ENCODE data around the gene USP49. TPM values are rescaled to one million over a fixed set of nuclear protein-coding genes. Genes with fewer than 3 reads are reported as not detected.

Gene USP49
- total and polyA plus RNA-seq, 2 of the 4 experiments (the other 2 are of a cell fraction) = 1.4 to 2.1 TPM

GRCh38 chr6:41822021-41822420, 73.2 kb downstream of the USP49 start:
- Histone ChIP-seq H3K36me3 (ENCODE audit: control insufficient read depth, insufficient read depth, low read length) (no peaks in the 10 kb centered on the region), H3K4me2 (ENCODE audit: low read depth, low read length) (no peak overlapping the region), H3K14ac (replicated peaks; ENCODE audit: low read depth, low read length) (no peak overlapping the region), H3K4me3 (ENCODE audit: insufficient read depth, low read depth, low read length) (no peak overlapping the region), H3K9me3 (ENCODE audit: control insufficient read depth, insufficient read depth, low read length) (no peaks in the 10 kb centered on the region), H4K8ac (ENCODE audit: low read depth in 2 of 2, low read length in 2 of 2) (no peak overlapping the region), H2BK20ac (ENCODE audit: low read depth, low read length) (no peak overlapping the region), H3K27me3 (ENCODE audit: control insufficient read depth, insufficient read depth, low read length) (no peaks in the 10 kb centered on the region), H3K9me1 (ENCODE audit: insufficient read depth, low read length) (no peaks in the 10 kb centered on the region), H2BK5ac (ENCODE audit: low read depth, low read length, poor library complexity, severe bottlenecking) (no peak overlapping the region), H3K4ac (ENCODE audit: low read depth, low read length) (no peak overlapping the region), H4K5ac (ENCODE audit: low read depth, low read length) (no peak overlapping the region), H3K23ac (ENCODE audit: low read depth, low read length) (no peak overlapping the region), H4K20me1 (ENCODE audit: insufficient read depth, low read length) (no peaks in the 10 kb centered on the region), H2AK5ac (ENCODE audit: low read depth, low read length) (no peak overlapping the region), H3K27ac (ENCODE audit: insufficient read depth, low read length) (no peak overlapping the region), H3K4me1 (ENCODE audit: control insufficient read depth, insufficient read depth, low read length) (no peaks in the 10 kb centered on the region), H2AFZ (replicated peaks; ENCODE audit: low read length, poor library complexity) (no peak overlapping the region), H3K18ac (ENCODE audit: low read depth, low read length) (no peak overlapping the region), H2BK120ac (ENCODE audit: low read depth, low read length) (no peak overlapping the region), H4K91ac (ENCODE audit: insufficient read depth, low read depth, low read length) (no peak overlapping the region), H2AK9ac (replicated peaks; ENCODE audit: low read depth, low read length, poor library complexity) (no peak overlapping the region), H2BK15ac (ENCODE audit: low read depth, low read length) (no peak overlapping the region), H3K56ac (ENCODE audit: extremely low read depth, insufficient read depth, low read length) (no peak overlapping the region), H3K9ac (ENCODE audit: low read depth, low read length) (no peak overlapping the region), H3K79me1 (ENCODE audit: low read depth in 1 of 2, low read length in 2 of 2) (no peaks in the 10 kb centered on the region)
- TF ChIP-seq NFE2L2 (IDR thresholded peaks at IDR 0.05; ENCODE audit: low read depth, low read length) (no peak), ELK1 (IDR thresholded peaks at IDR 0.05; ENCODE audit: borderline replicate concordance, low read depth, low read length) (no peak)
- in situ Hi-C loops (cut with MboI; ENCODE audit: low sequenced_read_pairs) = no loop called here
- BruUV-seq (replicated peaks) = no TSS peak
- 100% methylated on average over 1 of the region's 1 CpG; no CpG with 5 or more reads in 1 of the 2 experiments for WGBS, 2 experiments (ENCODE audit: extremely low coverage in 2 of 2, insufficient read length in 1 of 2)
- intact Hi-C loops (cut with micrococcal nuclease) = no loop called here
- CTCF ChIA-PET = no interaction called here
- POLR2A ChIA-PET (ENCODE audit: unreplicated experiment) = no interaction called here
- no peak for DNase-seq
- dilution Hi-C loops (cut with HindIII; ENCODE audit: low sequenced_read_pairs, unreplicated experiment) = no loop called here
- ATAC-seq (ENCODE audit: low read depth) = no peak

All from IMR-90 (cell line).